GM18499 (cell line): ENCODE measurements around the gene GOT1.

Experiments used
- ATAC-seq: cut with Tn5 transposase; IDR thresholded peaks from one replicate; pipeline ENCODE4 v1.9.1; 2021; ENCODE audit warnings: moderate number of reproducible peaks; ENCODE audit not compliant: insufficient read depth, unreplicated experiment

GOT1 gene

GRCh38 chr10:99435986-99436638 lies 5.7 kb upstream of the GOT1 start:
- no peak for ATAC-seq

- ATAC-seq: no peak
Observed at GRCh38 chr10:99433378-99434020, 3.1 kb upstream of the GOT1 start.

GRCh38 chr10:99432881-99433280 lies 2.5 kb upstream of the GOT1 start:
- no peak for ATAC-seq

GRCh38 chr10:99432047-99432446 lies 1.6 kb upstream of the GOT1 start:
- no peak for ATAC-seq

GRCh38 chr10:99431190-99431760 lies 851 bp upstream of the GOT1 start:
- no peak for ATAC-seq

- ATAC-seq: no peak
Observed at GRCh38 chr10:99430116-99430450, 341 bp downstream of the GOT1 start.

- no peak for ATAC-seq
Observed at GRCh38 chr10:99429517-99430095, 818 bp downstream of the GOT1 start.

- ATAC-seq: no peak
Observed at GRCh38 chr10:99427566-99428190, 2.7 kb downstream of the GOT1 start.

GRCh38 chr10:99426689-99427088 lies 3.7 kb downstream of the GOT1 start:
- ATAC-seq: no peak

GRCh38 chr10:99425204-99425603 lies 5.2 kb downstream of the GOT1 start:
- ATAC-seq: no peak

GRCh38 chr10:99424656-99425055 lies 5.8 kb downstream of the GOT1 start:
- ATAC-seq: no peak

GRCh38 chr10:99422529-99423096 lies 7.8 kb downstream of the GOT1 start:
- ATAC-seq: no peak

- ATAC-seq: no peak
Observed at GRCh38 chr10:99421233-99421739, 9.1 kb downstream of the GOT1 start.

GRCh38 chr10:99419688-99420087 lies 10.7 kb downstream of the GOT1 start:
- ATAC-seq: no peak

GRCh38 chr10:99418910-99419624 lies 11.4 kb downstream of the GOT1 start:
- ATAC-seq: no peak

GRCh38 chr10:99412099-99412498 lies 18.3 kb downstream of the GOT1 start:
- no peak for ATAC-seq

- ATAC-seq: no peak
Observed at GRCh38 chr10:99411546-99411945, 18.9 kb downstream of the GOT1 start.

- no peak for ATAC-seq
Observed at GRCh38 chr10:99410876-99411275, 19.5 kb downstream of the GOT1 start.

- no peak for ATAC-seq
Observed at GRCh38 chr10:99410146-99410545, 20.3 kb downstream of the GOT1 start.

GRCh38 chr10:99406149-99406548 lies 24.3 kb downstream of the GOT1 start:
- no peak for ATAC-seq
